HepG2 (cell line): ENCODE results near the gene FBN2.

Experiments
- CTCF ChIP-seq: sonication (generic); formaldehyde crosslinking; IDR thresholded peaks from 2 replicates; pipeline ENCODE4 v1.5.0; 2020; ENCODE audit warnings: mild to moderate bottlenecking, missing genetic modification reagents, moderate library complexity
- JUN ChIP-seq: sonication (generic); formaldehyde crosslinking; IDR thresholded peaks from 2 replicates; pipeline ENCODE4 v1.4.0; 2020; ENCODE audit warnings: mild to moderate bottlenecking, missing genetic modification reagents
- NBN ChIP-seq: fragments of 450-650 bp; conservative IDR thresholded peaks from 2 replicates; pipeline ENCODE4 v1.6.1; 2017
- NR3C1 ChIP-seq: sonication (generic); formaldehyde crosslinking; IDR thresholded peaks from 2 replicates; pipeline ENCODE4 v1.4.0; 2020; ENCODE audit warnings: missing genetic modification reagents
- TAF1 ChIP-seq: sonication (generic); formaldehyde crosslinking; IDR thresholded peaks from 2 replicates; pipeline ENCODE4 v1.4.0; 2020; ENCODE audit warnings: missing genetic modification reagents

- TF ChIP-seq JUN (CRISPR knock-in tag) (no peak), CTCF (CRISPR knock-in tag) (no peak), NR3C1 (CRISPR knock-in tag) (no peak), TAF1 (CRISPR knock-in tag) (no peak), NBN (no peak)
Observed at GRCh38 chr5:128527077-128527476, 11.0 kb downstream of the FBN2 start.
